ENCODE measurements around the gene SRSF6. TPM values are rescaled to one million over a fixed set of nuclear protein-coding genes. Genes with fewer than 3 reads are reported as not detected.

The SRSF6 gene
- total RNA-seq, 1 experiment from 2014 or later = 242 TPM

- Histone ChIP-seq H3K9me3 (ENCODE audit: control insufficient read depth in 1 of 2, insufficient read depth in 1 of 2, low read depth in 1 of 2, low read length in 2 of 2) (no peaks in the 10 kb centered on the region), H3K27me3 (ENCODE audit: insufficient read depth, low read length) (no peaks in the 10 kb centered on the region), H4K20me1 (ENCODE audit: insufficient read depth) (peaks cover 45% of the 10 kb centered on the region), H3K4me3 (replicated peaks in 1 of 2; ENCODE audit: low read depth in 1 of 2, low read length in 2 of 2) (no peak overlapping the region), H3K79me2 (ENCODE audit: insufficient read depth, low read length) (peaks cover 80% of the 10 kb centered on the region), H3K9me2 (ENCODE audit: insufficient read depth) (no peaks in the 10 kb centered on the region), H2AFZ (ENCODE audit: low read depth, low read length, poor library complexity, severe bottlenecking) (no peak overlapping the region), H3K4me2 (ENCODE audit: low read length) (no peak overlapping the region), H3K4me1 (ENCODE audit: control insufficient read depth in 1 of 2, insufficient read depth in 2 of 2, low read length in 2 of 2) (peaks cover 5 to 15% of the 10 kb centered on the region in 2 experiments; a peak in 3 of 4 replicates), H3K9ac (ENCODE audit: low read length) (no peak overlapping the region), H3K27ac (ENCODE audit: low read depth, low read length) (no peak overlapping the region), H3K36me3 (ENCODE audit: control insufficient read depth in 1 of 2, insufficient read depth in 2 of 2, low read length in 2 of 2) (peaks cover 56 to 60% of the 10 kb centered on the region in 2 experiments)
- POLR2A ChIA-PET = interaction anchor here (1.5 kb wide), 1 partner anchor 14 kb away, joined by 5 read pairs; no protein-coding TSS in a partner anchor
- no peak for ATAC-seq
- intact Hi-C loops (cut with micrococcal nuclease) = no loop called here
- BruUV-seq (replicated peaks) = no TSS peak
- RAD21 ChIA-PET (ENCODE audit: low non-redundant PET in 1 of 2, low total read pairs in 2 of 2, uncharacterized antibody in 2 of 2, unreplicated experiment in 2 of 2) = no interaction called here
- DNase-seq (ENCODE audit: low read depth, low spot score) = no peak
- TF ChIP-seq MAX (IDR thresholded peaks at IDR 0.05) (no peak), RAD21 (IDR thresholded peaks at IDR 0.05; ENCODE audit: low read depth) (no peak), CEBPB (IDR thresholded peaks at IDR 0.05; ENCODE audit: low read depth) (no peak), REST (IDR thresholded peaks at IDR 0.05; ENCODE audit: low read depth) (no peak), JUND (IDR thresholded peaks at IDR 0.05) (no peak), ZNF274 (IDR thresholded peaks at IDR 0.05; ENCODE audit: low read depth, low read length) (no peak), ELF1 (IDR thresholded peaks at IDR 0.05; ENCODE audit: borderline replicate concordance, low read depth) (no peak)
- CTCF ChIA-PET = no interaction called here
Measured at GRCh38 chr20:43460830-43461200, 3.1 kb downstream of the SRSF6 start.

Data from HCT116 (cell line).